Astrocyte (in vitro differentiated cells and primary cell): ENCODE data around the gene JUP.

Experiments
- EZH2 ChIP-seq: IDR thresholded peaks from 2 replicates; pipeline ENCODE4 v1.6.1; 2012; ENCODE audit warnings: mild to moderate bottlenecking, low read length, inconsistent platforms; ENCODE audit not compliant: insufficient read depth
- TF ChIP-seq, protein P1 (sequence below): IDR thresholded peaks from 2 replicates; pipeline ENCODE4 v1.5.1; 2011; ENCODE audit warnings: low read depth, mild to moderate bottlenecking, inconsistent platforms, low read length, moderate library complexity; ENCODE audit not compliant: insufficient read depth

DNA sequence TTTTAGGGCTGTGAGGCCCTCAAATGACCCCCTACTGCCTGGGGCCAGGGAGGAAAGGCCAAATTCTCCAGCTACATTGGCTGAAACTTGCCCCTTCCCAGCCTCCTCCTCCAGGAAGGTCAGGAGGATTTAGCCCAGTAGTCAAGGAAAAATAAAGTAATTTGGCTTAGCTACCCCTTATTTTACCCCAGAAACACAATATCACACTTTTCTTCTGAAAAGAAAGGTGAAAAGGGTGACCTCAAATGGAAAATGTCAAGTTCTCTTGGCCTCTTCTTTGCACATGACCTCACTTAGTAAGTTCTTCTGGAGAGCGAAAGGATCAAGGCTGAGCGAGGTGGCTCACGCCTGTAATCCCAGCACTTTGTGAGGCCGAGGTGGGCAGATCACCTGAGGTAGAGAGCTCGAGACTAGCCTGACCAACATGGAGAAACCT is 8.0 kb upstream of the JUP start:
- no peak for TF ChIP-seq EZH2
- TF ChIP-seq, protein P1, sequence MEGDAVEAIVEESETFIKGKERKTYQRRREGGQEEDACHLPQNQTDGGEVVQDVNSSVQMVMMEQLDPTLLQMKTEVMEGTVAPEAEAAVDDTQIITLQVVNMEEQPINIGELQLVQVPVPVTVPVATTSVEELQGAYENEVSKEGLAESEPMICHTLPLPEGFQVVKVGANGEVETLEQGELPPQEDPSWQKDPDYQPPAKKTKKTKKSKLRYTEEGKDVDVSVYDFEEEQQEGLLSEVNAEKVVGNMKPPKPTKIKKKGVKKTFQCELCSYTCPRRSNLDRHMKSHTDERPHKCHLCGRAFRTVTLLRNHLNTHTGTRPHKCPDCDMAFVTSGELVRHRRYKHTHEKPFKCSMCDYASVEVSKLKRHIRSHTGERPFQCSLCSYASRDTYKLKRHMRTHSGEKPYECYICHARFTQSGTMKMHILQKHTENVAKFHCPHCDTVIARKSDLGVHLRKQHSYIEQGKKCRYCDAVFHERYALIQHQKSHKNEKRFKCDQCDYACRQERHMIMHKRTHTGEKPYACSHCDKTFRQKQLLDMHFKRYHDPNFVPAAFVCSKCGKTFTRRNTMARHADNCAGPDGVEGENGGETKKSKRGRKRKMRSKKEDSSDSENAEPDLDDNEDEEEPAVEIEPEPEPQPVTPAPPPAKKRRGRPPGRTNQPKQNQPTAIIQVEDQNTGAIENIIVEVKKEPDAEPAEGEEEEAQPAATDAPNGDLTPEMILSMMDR, result no peak
